ENCODE results near the gene SLC37A1. TPM values are rescaled to one million over a fixed set of nuclear protein-coding genes. Genes with fewer than 3 reads are reported as not detected.

The SLC37A1 gene
- total and polyA plus RNA-seq, 2 of the 13 experiments (the other 11 are each of a cell fraction or from before 2014, with no cell fraction given), result 0.22 to 0.40 TPM

- 14% methylated on average over 9 of the region's 9 CpGs for WGBS (ENCODE audit: low lambda C conversion rate)
- H3K27ac ChIP-seq (ENCODE audit: extremely low read length, insufficient read depth, low read length), result no peak overlapping the region
- ATAC-seq, result no peak; the same call in 1 of the 3 replicates
- H3K27me3 ChIP-seq (ENCODE audit: control insufficient read depth in 1 of 2, insufficient read depth in 2 of 2, low read length in 2 of 2), result peaks cover 2 to 38% of the 10 kb centered on the region in 2 experiments; a peak in 3 of 5 replicates
- in situ Hi-C loops (cut with HindIII; ENCODE audit: extremely low pct_ligation_motif_present, low pct_unique_long_range_greater_than_20kb) (no loop called here), intact Hi-C loops (cut with micrococcal nuclease; ENCODE audit: unreplicated experiment) (no loop called here)
- H2AFZ ChIP-seq (ENCODE audit: low read length), result no peak overlapping the region
- H3K4me1 ChIP-seq (ENCODE audit: insufficient read depth, low read length), result peaks cover 9% of the 10 kb centered on the region
- H3K79me2 ChIP-seq (ENCODE audit: insufficient read depth, low read length), result no peaks in the 10 kb centered on the region
- no peak overlapping the region for H3K4me3 ChIP-seq (replicated peaks in 1 of 3; ENCODE audit: insufficient read depth in 1 of 3, low read depth in 2 of 3, low read length in 3 of 3)
- FAIRE-seq, result no peak
- H3K9me3 ChIP-seq (ENCODE audit: low read length), result no peaks in the 10 kb centered on the region
- TF ChIP-seq ZNF460 (CRISPR knock-in tag; IDR thresholded peaks at IDR 0.05; ENCODE audit: borderline replicate concordance) (no peak), NFE2L2 (IDR thresholded peaks at IDR 0.05; ENCODE audit: low read length) (peak; percentile 14; the same call in 1 of the 2 replicates), MAFK (conservative IDR thresholded peaks at IDR 0.05 in 1 of 2, IDR thresholded peaks at IDR 0.05 in 1 of 2; ENCODE audit: low read length in 2 of 2) (0 out of 4 replicates have a peak, but pooled peaks of 1 of the 2 experiments have one; percentile 8)
- no peak for DNase-seq (ENCODE audit: low spot score)
- BruUV-seq (replicated peaks), result no TSS peak
- H4K20me1 ChIP-seq (ENCODE audit: insufficient read depth, low read length), result no peaks in the 10 kb centered on the region
- ChIA-PET POLR2A (no interaction called here), CTCF (ENCODE audit: low intra/inter-chr PET ratio, low total read pairs) (no interaction called here)
- H3K36me3 ChIP-seq (replicated peaks in 1 of 2; ENCODE audit: control insufficient read depth in 1 of 2, insufficient read depth in 2 of 2, low read length in 2 of 2), result no peaks in the 10 kb centered on the region
- H3K4me2 ChIP-seq (ENCODE audit: low read depth, low read length), result no peak overlapping the region
- H3K9ac ChIP-seq (ENCODE audit: insufficient read depth, low read depth, low read length), result no peak overlapping the region
These were observed 117.0 kb downstream of the SLC37A1 start for GRCh38 chr21:42630626-42631025.

Other genes with a start within 250 kb of the SLC37A1 start
- 7.9 and 14.2 TPM in 2 replicates for gene TFF3, start 198.4 kb upstream of the SLC37A1 start, total RNA-seq (2016; rRNA removed; fragmentation: Illumina TruSeq; extraction: Trizol)
- 26.9 and 27.0 TPM in 2 replicates for gene TFF3, start 198.4 kb upstream of the SLC37A1 start, polyA plus RNA-seq (2011; rRNA removed)
- gene TFF2, start 162.9 kb upstream of the SLC37A1 start, total RNA-seq (2016; rRNA removed; fragmentation: Illumina TruSeq; extraction: Trizol), result not detected in 2 replicates
- gene TFF2, start 162.9 kb upstream of the SLC37A1 start, polyA plus RNA-seq (2011; rRNA removed), result 1.5 and 1.6 TPM in 2 replicates
- 0.24 TPM in 1 of 2 replicates, not detected in the other for gene TFF1, start 147.3 kb upstream of the SLC37A1 start, total RNA-seq (2016; rRNA removed; fragmentation: Illumina TruSeq; extraction: Trizol)
- 19.4 and 47.1 TPM in 2 replicates for gene TFF1, start 147.3 kb upstream of the SLC37A1 start, polyA plus RNA-seq (2011; rRNA removed)
- gene TMPRSS3, start 117.8 kb upstream of the SLC37A1 start, total RNA-seq (2016; rRNA removed; fragmentation: Illumina TruSeq; extraction: Trizol), result 2.8 and 3.5 TPM in 2 replicates
- gene TMPRSS3, start 117.8 kb upstream of the SLC37A1 start, polyA plus RNA-seq (2011; rRNA removed), result 16.9 and 17.8 TPM in 2 replicates
- not detected in 2 replicates for gene UBASH3A, start 110.0 kb upstream of the SLC37A1 start, total RNA-seq (2016; rRNA removed; fragmentation: Illumina TruSeq; extraction: Trizol)
- gene UBASH3A, start 110.0 kb upstream of the SLC37A1 start, polyA plus RNA-seq (2011; rRNA removed), result 0.03 TPM in 1 of 2 replicates, not detected in the other
- gene RSPH1, start 17.6 kb upstream of the SLC37A1 start, total RNA-seq (2016; rRNA removed; fragmentation: Illumina TruSeq; extraction: Trizol), result not detected in 2 replicates
- not detected in 2 replicates for gene RSPH1, start 17.6 kb upstream of the SLC37A1 start, polyA plus RNA-seq (2011; rRNA removed)
- 4.3 and 4.6 TPM in 2 replicates for gene PDE9A, start 139.8 kb downstream of the SLC37A1 start, total RNA-seq (2016; rRNA removed; fragmentation: Illumina TruSeq; extraction: Trizol)
- 19.7 and 22.9 TPM in 2 replicates for gene PDE9A, start 139.8 kb downstream of the SLC37A1 start, polyA plus RNA-seq (2011; rRNA removed)

Measured in HepG2 (cell line).